ENCODE data around the gene PRDM7.

The PRDM7 gene

DNA sequence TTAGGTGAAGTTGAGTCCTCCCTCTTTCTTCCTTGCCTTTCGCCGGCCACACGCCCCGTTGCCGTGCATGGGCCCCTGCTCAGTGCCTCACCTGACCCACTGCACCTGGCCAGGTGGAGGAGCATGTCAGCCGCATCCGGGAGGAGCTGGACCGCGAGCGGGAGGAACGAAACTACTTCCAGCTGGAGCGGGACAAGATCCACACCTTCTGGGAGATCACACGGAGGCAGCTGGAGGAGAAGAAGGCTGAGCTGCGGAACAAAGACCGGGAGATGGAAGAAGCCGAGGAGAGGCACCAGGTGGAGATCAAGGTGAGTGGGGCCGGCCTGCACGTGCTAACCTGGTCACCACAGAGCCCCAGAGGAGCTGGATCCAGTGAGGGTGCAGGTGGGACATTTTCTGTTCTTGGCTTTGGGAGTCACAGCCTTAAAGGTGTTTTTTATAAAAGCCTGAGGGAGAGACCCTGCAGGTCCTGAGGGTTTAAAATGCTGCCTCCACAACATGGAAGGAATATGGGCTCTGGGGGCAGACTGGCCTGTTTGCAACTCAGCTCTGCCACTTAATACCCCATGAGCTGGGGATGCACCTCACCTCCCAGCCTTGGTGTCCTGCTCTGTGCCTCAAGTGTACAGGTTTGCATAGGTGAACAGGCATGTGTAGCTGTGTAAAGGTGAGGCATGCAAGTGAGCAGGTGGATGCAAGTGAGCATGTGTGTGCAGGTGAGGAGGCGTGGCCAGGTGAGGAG lies 45.8 kb downstream of the PRDM7 start:
- Histone ChIP-seq H3K9me3 (ENCODE audit: control insufficient read depth, low read depth, low read length) (no peaks in the 10 kb centered on the region), H3K9ac (ENCODE audit: low read length) (no peak overlapping the region), H3K27ac (ENCODE audit: low read length) (no peak overlapping the region), H3K36me3 (ENCODE audit: control insufficient read depth, low read depth, low read length) (peaks cover 2% of the 10 kb centered on the region), H3K4me3 (ENCODE audit: low read length) (no peak overlapping the region), H3K4me1 (ENCODE audit: control insufficient read depth, low read depth, low read length) (peaks cover 12% of the 10 kb centered on the region), H3K27me3 (ENCODE audit: control insufficient read depth, insufficient read depth, low read length) (no peaks in the 10 kb centered on the region)

DNA sequence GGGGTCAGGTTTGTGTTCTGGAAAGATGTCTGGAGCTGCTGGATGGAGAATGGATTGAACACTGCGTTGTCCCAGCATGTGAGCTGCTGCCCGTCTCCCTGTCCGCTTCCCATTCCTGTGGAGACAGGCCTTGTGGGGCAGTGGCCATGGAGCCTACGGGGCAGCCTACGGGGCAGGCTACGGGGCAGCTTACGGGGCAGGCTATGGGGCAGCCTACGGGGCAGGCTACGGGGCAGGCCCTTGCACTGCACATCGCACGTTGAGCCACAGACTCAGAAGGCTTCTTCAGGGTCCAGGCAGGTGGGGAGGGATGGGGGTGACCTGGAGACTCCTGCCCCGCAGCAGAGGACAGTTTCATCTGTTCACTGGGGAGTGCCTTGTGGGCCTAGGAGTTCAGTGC lies 48.1 kb downstream of the PRDM7 start:
- Histone ChIP-seq H3K4me3 (ENCODE audit: low read length) (no peak overlapping the region), H3K36me3 (ENCODE audit: control insufficient read depth, low read depth, low read length) (peaks cover 2% of the 10 kb centered on the region), H3K4me1 (ENCODE audit: control insufficient read depth, low read depth, low read length) (peaks cover 12% of the 10 kb centered on the region), H3K9ac (ENCODE audit: low read length) (no peak overlapping the region), H3K27ac (ENCODE audit: low read length) (no peak overlapping the region), H3K27me3 (ENCODE audit: control insufficient read depth, insufficient read depth, low read length) (no peaks in the 10 kb centered on the region), H3K9me3 (ENCODE audit: control insufficient read depth, low read depth, low read length) (no peaks in the 10 kb centered on the region)

DNA sequence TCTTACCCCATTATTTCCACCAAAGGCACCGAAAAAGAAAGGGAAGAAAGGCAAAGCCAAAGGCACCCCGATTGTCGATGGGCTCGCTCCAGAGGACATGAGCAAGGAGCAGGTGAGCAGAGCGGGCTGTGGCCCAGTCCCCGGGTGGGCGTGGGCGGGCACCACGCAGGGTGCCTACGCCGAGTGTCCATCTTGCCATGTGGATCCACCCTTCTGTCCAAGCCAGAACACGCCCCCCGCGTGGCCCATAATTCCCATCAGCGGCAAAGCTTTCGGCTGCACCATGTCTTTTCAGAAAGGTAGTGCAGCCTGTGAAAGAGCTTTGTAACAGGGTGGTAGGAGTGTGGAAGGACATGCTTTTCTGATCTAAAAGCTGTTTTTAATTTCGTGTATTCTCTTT lies 49.5 kb downstream of the PRDM7 start:
- Histone ChIP-seq H3K4me1 (ENCODE audit: control insufficient read depth, low read depth, low read length) (peaks cover 12% of the 10 kb centered on the region), H3K27ac (ENCODE audit: low read length) (no peak overlapping the region), H3K9me3 (ENCODE audit: control insufficient read depth, low read depth, low read length) (no peaks in the 10 kb centered on the region), H3K27me3 (ENCODE audit: control insufficient read depth, insufficient read depth, low read length) (no peaks in the 10 kb centered on the region), H3K9ac (ENCODE audit: low read length) (no peak overlapping the region), H3K4me3 (ENCODE audit: low read length) (no peak overlapping the region), H3K36me3 (ENCODE audit: control insufficient read depth, low read depth, low read length) (no peaks in the 10 kb centered on the region)

DNA sequence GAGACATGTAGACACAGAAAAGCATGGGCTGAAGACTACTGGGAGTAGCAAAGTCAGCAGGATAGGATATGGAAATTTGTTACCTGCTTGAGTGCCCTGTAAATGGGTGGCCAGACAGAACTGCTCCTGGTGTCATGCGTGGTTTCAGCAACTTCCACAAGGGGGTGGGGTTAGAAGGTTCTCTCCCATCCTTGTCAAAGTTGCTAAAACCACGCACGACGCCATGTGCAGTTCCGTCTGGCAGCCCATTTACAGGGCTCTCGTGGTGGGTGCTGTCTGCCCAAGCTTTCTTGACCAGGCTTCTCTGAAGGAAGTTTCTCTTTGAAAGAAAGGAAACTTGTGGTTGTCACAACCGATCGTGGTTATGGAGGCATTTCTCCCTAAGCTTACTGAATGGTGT lies 51.0 kb downstream of the PRDM7 start:
- Histone ChIP-seq H3K9ac (ENCODE audit: low read length) (no peak overlapping the region), H3K4me1 (ENCODE audit: control insufficient read depth, low read depth, low read length) (peaks cover 17% of the 10 kb centered on the region), H3K27me3 (ENCODE audit: control insufficient read depth, insufficient read depth, low read length) (no peaks in the 10 kb centered on the region), H3K27ac (ENCODE audit: low read length) (no peak overlapping the region), H3K4me3 (ENCODE audit: low read length) (no peak overlapping the region), H3K36me3 (ENCODE audit: control insufficient read depth, low read depth, low read length) (no peaks in the 10 kb centered on the region), H3K9me3 (ENCODE audit: control insufficient read depth, low read depth, low read length) (no peaks in the 10 kb centered on the region)

DNA sequence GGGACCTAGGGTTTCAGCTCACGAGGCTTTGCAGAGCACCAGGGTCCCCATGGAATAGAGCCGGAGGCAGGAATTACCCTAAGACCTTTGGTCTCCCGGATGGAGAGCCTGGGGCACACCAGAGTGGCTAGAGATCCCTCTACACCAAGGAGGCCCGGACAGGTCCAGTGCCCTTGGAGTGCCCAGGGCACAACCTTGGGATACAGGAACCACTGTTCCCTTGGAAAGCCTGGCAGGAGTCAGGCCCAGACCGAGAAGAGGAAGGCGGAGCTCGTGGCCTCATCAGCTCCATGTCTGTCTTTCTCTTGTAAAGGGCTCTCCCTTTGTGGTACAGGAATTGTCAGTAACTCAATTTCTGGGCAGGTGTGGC lies 54.1 kb downstream of the PRDM7 start:
- H3K36me3 ChIP-seq (ENCODE audit: control insufficient read depth, low read depth, low read length), result no peaks in the 10 kb centered on the region
- H3K9me3 ChIP-seq (ENCODE audit: control insufficient read depth, low read depth, low read length), result no peaks in the 10 kb centered on the region
- H3K4me3 ChIP-seq (ENCODE audit: low read length), result no peak overlapping the region
- H3K4me1 ChIP-seq (ENCODE audit: control insufficient read depth, low read depth, low read length), result peaks cover 14% of the 10 kb centered on the region
- H3K9ac ChIP-seq (ENCODE audit: low read length), result no peak overlapping the region
- no peak overlapping the region for H3K27ac ChIP-seq (ENCODE audit: low read length)
- H3K27me3 ChIP-seq (ENCODE audit: control insufficient read depth, insufficient read depth, low read length), result peaks cover 8% of the 10 kb centered on the region

DNA sequence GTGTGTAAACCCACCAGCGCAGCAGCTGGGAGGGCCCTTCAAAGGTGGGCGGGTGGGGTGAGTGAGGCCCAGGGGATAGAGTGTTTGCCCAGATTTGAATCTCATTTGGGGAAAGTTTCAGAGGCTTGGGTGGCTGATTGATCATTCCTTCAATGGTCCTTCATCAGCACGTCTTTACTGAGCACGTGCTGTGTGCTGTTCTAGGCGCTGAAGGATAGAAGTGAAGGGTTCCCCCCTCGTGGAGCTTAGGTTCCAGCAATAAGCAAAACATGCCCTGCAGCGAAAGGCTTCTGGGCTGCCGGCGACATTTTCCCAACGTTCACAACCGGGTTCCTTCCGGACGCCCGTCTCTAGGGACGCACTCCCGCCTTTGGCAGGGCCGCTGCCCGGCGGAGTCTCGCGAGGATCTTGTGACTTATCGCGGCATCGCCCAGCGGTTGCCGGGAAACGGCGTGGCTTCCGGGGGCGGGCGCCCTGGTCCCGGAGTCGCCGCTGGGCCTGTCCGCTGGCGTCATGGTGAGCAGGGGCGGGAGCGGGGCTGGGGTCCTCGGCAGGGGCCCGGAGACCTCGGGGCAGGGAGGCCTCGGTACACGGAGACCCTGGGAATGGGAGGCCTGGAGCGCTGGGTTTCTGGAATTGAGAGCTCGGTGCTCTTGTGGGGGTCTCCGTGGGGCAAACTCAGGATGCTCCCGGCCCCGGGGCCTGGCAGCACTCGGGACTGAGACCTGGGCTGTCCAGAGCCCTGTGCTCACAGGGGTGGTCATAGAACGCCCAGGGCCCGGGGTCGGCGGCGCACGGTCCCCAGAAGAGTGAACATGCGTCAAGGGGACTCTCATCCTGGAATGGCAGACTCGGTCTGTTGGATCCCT lies 54.7 kb downstream of the PRDM7 start:
- no peak overlapping the region for H3K9ac ChIP-seq (ENCODE audit: low read length)
- no peaks in the 10 kb centered on the region for H3K36me3 ChIP-seq (ENCODE audit: control insufficient read depth, low read depth, low read length)
- no peak overlapping the region for H3K27ac ChIP-seq (ENCODE audit: low read length)
- no peak overlapping the region for H3K4me3 ChIP-seq (ENCODE audit: low read length)
- peaks cover 14% of the 10 kb centered on the region for H3K4me1 ChIP-seq (ENCODE audit: control insufficient read depth, low read depth, low read length)
- H3K9me3 ChIP-seq (ENCODE audit: control insufficient read depth, low read depth, low read length), result no peaks in the 10 kb centered on the region
- peaks cover 14% of the 10 kb centered on the region for H3K27me3 ChIP-seq (ENCODE audit: control insufficient read depth, insufficient read depth, low read length)

DNA sequence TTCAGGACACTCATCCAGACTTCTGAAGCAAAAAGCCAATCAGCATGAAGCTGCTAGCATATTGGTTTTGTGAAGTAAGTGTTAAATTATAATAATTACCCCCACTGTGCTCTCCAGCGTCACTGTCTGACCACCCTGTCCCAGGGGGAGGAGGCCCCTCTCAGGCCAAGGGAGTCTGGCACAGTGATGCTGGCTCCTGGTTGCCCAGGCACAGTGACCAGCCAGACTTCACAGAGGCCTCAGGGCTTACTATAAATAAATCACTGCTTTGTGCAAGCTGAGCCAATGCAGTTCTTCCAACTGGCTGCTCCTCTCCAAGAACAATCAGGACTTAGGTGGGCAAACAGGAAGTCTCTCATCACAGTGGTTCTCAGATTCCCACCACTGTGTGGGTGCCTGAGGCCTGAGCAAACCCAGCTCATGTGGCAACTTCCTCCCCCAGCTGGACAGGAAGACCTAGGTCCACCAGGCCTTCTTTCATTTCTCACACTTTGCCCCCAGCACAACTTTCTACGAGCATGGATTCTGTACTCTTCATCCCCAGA lies 56.2 kb downstream of the PRDM7 start:
- Histone ChIP-seq H3K9ac (ENCODE audit: low read length) (peak overlapping the region; percentile 61), H3K4me1 (ENCODE audit: control insufficient read depth, low read depth, low read length) (peaks cover 14% of the 10 kb centered on the region), H3K27ac (ENCODE audit: low read length) (peak overlapping the region; percentile 26)

DNA sequence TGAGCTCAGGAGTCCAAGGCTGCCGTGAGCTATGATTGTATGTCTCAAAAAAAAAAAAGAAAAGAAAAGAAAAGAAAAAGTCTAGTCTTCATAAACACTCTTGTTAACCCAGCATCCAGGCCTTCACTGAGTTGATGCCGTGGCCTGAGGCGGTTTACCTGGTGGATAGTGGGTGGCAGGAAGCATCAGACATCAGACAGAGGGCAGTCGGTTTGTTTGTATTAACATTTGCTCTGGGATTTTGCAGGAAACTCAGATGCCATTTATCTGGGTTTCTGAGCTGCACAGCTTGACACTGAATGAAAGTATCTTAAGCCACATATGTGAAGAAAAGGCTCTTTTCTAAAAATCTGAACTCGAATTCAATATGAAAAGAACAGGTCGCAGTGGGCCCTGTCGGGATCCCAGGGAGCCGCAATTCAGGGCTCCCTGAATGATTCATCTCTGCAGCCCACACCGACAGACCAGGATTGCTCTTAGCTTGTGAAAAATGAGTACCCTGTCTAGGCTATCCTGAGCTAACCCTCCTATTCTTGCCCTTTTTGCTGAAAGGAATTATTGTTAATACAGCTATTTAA lies 56.8 kb downstream of the PRDM7 start:
- peak overlapping the region; percentile 32 for H3K27ac ChIP-seq (ENCODE audit: low read length)
- peak overlapping the region; percentile 58 for H3K4me3 ChIP-seq (ENCODE audit: low read length)
- peak overlapping the region; percentile 61 for H3K9ac ChIP-seq (ENCODE audit: low read length)

More for the DNA sequence above, 56.2 kb downstream of the PRDM7 start:
- H3K9me3 ChIP-seq (ENCODE audit: control insufficient read depth, low read depth, low read length), result no peaks in the 10 kb centered on the region
- H3K4me3 ChIP-seq (ENCODE audit: low read length), result peak overlapping the region; percentile 58
- H3K27me3 ChIP-seq (ENCODE audit: control insufficient read depth, insufficient read depth, low read length), result peaks cover 15% of the 10 kb centered on the region
- H3K36me3 ChIP-seq (ENCODE audit: control insufficient read depth, low read depth, low read length), result no peaks in the 10 kb centered on the region

DNA sequence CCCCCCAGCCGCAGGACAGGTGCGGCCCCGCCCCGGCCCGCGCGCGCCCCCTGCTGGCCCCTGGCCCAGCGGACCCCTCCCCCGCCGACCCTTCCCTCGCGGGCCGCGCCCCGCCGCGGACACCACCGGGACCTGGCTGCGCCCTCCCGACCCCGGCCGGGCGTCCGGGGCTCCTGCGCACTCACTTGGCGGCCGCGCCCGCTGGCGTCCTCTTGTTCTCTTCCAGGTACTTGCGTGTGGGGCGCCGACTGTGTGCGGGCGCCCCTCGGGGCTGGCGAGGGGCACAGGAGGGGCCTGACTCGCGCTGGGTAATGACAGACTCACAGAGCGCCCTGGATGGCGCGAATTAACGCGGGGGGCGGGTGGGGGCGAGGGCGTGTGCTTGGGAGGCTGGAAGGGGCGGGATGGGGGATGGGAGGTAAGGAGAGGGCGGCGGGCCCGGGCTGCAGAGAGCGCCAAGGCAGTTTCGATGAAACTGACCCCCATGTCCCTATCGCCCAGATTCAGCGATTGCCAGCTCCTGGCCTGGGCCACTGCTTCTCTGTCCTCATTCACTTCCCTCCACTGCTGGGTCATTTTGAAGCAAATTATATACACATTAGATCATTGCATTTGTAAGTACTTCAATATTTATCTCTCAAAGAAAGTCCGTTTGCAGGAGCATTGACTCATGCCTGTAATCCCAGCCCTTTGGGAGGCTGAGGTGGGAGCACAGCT lies 57.4 kb downstream of the PRDM7 start:
- H3K4me1 ChIP-seq (ENCODE audit: control insufficient read depth, low read depth, low read length), result peaks cover 14% of the 10 kb centered on the region
- peaks cover 15% of the 10 kb centered on the region for H3K27me3 ChIP-seq (ENCODE audit: control insufficient read depth, insufficient read depth, low read length)
- H3K9me3 ChIP-seq (ENCODE audit: control insufficient read depth, low read depth, low read length), result no peaks in the 10 kb centered on the region
- peak overlapping the region; percentile 61 for H3K9ac ChIP-seq (ENCODE audit: low read length)
- H3K4me3 ChIP-seq (ENCODE audit: low read length), result peak overlapping the region; percentile 58
- peaks cover 11% of the 10 kb centered on the region for H3K36me3 ChIP-seq (ENCODE audit: control insufficient read depth, low read depth, low read length)
- peak overlapping the region; percentile 32 for H3K27ac ChIP-seq (ENCODE audit: low read length)

More for the DNA sequence above, 56.8 kb downstream of the PRDM7 start:
- Histone ChIP-seq H3K27me3 (ENCODE audit: control insufficient read depth, insufficient read depth, low read length) (peaks cover 15% of the 10 kb centered on the region), H3K4me1 (ENCODE audit: control insufficient read depth, low read depth, low read length) (peaks cover 14% of the 10 kb centered on the region), H3K9me3 (ENCODE audit: control insufficient read depth, low read depth, low read length) (no peaks in the 10 kb centered on the region), H3K36me3 (ENCODE audit: control insufficient read depth, low read depth, low read length) (peaks cover 4% of the 10 kb centered on the region)

DNA sequence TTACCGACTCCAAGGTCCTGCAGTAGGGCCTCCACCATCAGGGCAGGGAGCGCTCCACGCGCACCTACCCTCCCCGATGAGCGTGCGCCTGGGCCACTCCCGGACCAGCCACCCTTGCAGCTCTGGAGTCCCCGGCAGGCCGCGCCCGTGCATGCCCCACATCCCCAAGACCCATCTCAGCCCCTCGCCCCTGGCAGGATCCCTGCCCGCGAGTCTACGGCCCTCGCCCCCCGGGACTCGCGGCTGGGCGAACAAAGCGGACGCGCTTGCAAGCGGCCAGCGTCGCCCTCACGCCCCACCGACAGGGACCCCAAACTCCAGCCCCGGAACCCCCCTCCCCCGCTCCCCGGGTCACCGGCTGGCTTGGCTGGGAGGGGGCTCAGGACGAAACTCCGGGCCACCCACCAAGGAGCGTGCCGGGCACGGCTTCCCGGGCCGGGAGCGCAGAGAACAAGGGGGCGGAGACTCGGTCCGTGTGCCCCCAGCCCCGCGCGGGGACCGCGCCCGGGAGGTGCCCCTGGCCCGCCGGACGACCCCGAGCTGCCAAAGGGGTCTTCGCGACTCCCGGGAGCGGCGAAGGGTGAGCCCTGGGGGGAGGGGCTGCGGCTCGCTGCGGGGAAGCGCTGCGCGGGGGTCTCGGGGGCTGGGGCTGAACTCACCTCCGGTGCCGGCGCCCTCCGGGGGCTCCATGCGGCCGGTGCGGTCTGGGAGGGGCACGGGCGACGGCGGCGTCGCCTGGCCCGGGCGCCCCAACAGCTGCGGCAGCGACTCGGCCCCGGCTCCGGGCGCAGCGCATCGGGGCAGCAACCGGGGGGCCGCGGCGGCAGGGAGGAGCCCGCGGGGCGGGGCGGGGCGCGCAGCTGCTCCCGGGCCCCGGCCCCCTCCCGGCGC lies 58.2 kb downstream of the PRDM7 start, which contains the start of gene DBNDD1:
Gene DBNDD1, minus strand, starts transcription at position 805 of the 891 bp plus-strand sequence. Its CDS starts 115 bp downstream, at position 690.
- H3K4me1 ChIP-seq (ENCODE audit: control insufficient read depth, low read depth, low read length), result peaks cover 14% of the 10 kb centered on the region
- peaks cover 11% of the 10 kb centered on the region for H3K36me3 ChIP-seq (ENCODE audit: control insufficient read depth, low read depth, low read length)
- H3K4me3 ChIP-seq (ENCODE audit: low read length), result peak within 1 kb of the TSS; percentile 63
- peaks cover 15% of the 10 kb centered on the region for H3K27me3 ChIP-seq (ENCODE audit: control insufficient read depth, insufficient read depth, low read length)
- no peaks in the 10 kb centered on the region for H3K9me3 ChIP-seq (ENCODE audit: control insufficient read depth, low read depth, low read length)
- peak within 1 kb of the TSS; percentile 32 for H3K27ac ChIP-seq (ENCODE audit: low read length)
- H3K9ac ChIP-seq (ENCODE audit: low read length), result peak within 1 kb of the TSS; percentile 62
